ENCODE measurements around the gene HASPIN. TPM values are rescaled to one million over a fixed set of nuclear protein-coding genes. Genes with fewer than 3 reads are reported as not detected.

Gene HASPIN
- total RNA-seq (2021) (30.1 and 31.4 TPM in 2 replicates), Bru-seq, nascent RNA (percentile 82 among the genes with signal in this experiment), BruChase-seq, experiment 1, labeled RNA remaining after a 2-hour chase (percentile 96 among the genes with signal in this experiment), BruChase-seq, experiment 2, labeled RNA remaining after a 6-hour chase (percentile 77 among the genes with signal in this experiment)
- long read RNA-seq, transcript HASPIN-201 (1 exons, 2,797 nt) = major isoform, 13 of 14 reads
- long read RNA-seq, partial matches to known transcripts = 0 of 14 reads
- long read RNA-seq, other reads (novel, unspliced or antisense) = 1 of 14 reads

DNA sequence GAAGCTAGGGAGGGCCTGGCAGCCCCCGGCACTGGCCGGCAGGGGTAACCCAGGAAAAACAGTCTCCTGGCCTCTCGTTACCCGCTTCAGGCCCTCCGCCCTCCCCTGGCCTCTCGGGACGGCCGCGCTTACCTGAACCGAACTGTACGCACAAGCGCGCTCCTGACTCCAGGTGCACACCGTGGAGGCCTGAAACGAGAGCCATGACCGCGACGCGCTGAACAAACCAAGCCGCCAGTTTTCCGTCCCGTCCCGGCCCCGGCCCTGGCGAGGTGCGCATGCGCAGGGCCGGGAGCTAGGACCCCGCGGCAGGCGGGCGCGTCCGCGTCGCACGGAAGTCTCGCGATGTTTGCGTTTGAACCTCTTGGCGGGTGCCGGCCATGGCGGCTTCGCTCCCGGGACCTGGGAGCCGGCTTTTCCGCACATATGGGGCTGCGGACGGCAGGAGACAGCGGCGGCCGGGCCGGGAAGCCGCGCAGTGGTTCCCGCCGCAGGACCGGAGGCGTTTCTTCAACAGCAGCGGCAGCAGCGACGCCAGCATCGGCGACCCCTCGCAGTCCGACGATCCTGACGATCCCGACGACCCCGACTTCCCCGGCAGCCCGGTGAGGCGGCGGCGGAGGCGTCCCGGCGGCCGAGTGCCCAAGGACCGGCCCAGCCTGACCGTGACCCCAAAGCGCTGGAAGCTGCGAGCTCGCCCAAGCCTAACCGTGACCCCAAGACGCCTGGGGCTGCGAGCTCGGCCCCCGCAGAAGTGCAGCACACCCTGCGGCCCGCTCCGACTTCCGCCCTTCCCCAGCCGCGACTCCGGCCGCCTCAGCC lies at the start of gene HASPIN:
Gene HASPIN, plus strand, starts transcription at position 348 of the 822 bp plus-strand sequence. Its CDS starts 33 bp downstream, at position 381.
- TF ChIP-seq EZH2 (IDR thresholded peaks at IDR 0.05; ENCODE audit: borderline replicate concordance, low read depth, low read length, poor library complexity, severe bottlenecking) = no peak
- TF ChIP-seq, protein P1, sequence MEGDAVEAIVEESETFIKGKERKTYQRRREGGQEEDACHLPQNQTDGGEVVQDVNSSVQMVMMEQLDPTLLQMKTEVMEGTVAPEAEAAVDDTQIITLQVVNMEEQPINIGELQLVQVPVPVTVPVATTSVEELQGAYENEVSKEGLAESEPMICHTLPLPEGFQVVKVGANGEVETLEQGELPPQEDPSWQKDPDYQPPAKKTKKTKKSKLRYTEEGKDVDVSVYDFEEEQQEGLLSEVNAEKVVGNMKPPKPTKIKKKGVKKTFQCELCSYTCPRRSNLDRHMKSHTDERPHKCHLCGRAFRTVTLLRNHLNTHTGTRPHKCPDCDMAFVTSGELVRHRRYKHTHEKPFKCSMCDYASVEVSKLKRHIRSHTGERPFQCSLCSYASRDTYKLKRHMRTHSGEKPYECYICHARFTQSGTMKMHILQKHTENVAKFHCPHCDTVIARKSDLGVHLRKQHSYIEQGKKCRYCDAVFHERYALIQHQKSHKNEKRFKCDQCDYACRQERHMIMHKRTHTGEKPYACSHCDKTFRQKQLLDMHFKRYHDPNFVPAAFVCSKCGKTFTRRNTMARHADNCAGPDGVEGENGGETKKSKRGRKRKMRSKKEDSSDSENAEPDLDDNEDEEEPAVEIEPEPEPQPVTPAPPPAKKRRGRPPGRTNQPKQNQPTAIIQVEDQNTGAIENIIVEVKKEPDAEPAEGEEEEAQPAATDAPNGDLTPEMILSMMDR (conservative IDR thresholded peaks at IDR 0.05; ENCODE audit: low read depth, low read length) = no peak
- Histone ChIP-seq H3K4me3 (ENCODE audit: low read depth, low read length, poor library complexity, severe bottlenecking) (peak within 1 kb of the TSS; percentile 98), H3K4me1 (ENCODE audit: insufficient read depth, low read length, poor library complexity, severe bottlenecking) (no peaks in the 10 kb centered on the region), H3K36me3 (ENCODE audit: insufficient read depth, low read length, poor library complexity, severe bottlenecking) (peaks cover 41% of the 10 kb centered on the region), H3K27me3 (replicated peaks; ENCODE audit: insufficient read depth, low read depth, low read length, poor library complexity) (no peaks in the 10 kb centered on the region), H3K27ac (ENCODE audit: low read depth, low read length, poor library complexity, severe bottlenecking) (peak within 1 kb of the TSS; percentile 90), H3K9me3 (ENCODE audit: low read depth, low read length, poor library complexity, severe bottlenecking) (no peaks in the 10 kb centered on the region)
- ChIA-PET POLR2A (ENCODE audit: low non-redundant PET) (no interaction called here), CTCF (interaction anchor here (1.3 kb wide), 1 partner anchor 11 kb away, joined by 3 read pairs; no protein-coding TSS in a partner anchor)
- no TSS peak for BruUV-seq (replicated peaks)
- intact Hi-C loops (cut with micrococcal nuclease; ENCODE audit: unreplicated experiment) = no loop called here
- peak; percentile 96 for DNase-seq (ENCODE audit: low spot score)

DNA sequence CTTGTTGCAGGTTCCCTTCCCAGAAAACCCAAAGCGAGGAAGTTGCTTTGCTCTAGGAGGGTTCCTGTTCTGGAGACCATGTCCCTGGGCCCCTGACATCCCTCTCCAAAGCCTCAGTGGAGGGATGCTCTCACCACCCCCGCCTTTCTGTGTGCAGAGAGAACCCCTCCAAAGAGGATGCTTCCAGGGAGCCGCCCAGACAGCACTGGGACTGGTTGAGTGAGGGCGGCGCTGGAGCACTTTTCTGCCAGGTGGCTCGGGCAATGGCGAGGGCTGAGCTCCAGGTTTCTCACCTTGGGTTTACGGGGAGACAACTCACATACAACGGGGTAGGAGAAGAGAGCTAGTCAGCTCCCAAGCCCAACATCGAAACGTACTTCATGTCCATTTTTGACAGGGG lies 47.8 kb upstream of the HASPIN start:
- no peak for TF ChIP-seq EZH2 (IDR thresholded peaks at IDR 0.05; ENCODE audit: borderline replicate concordance, low read depth, low read length, poor library complexity, severe bottlenecking)
- TF ChIP-seq, protein P1 (conservative IDR thresholded peaks at IDR 0.05; ENCODE audit: low read depth, low read length) = no peak
- POLR2A ChIA-PET (ENCODE audit: low non-redundant PET) = no interaction called here
- H3K27me3 ChIP-seq (replicated peaks; ENCODE audit: insufficient read depth, low read depth, low read length, poor library complexity) = peaks cover 7% of the 10 kb centered on the region
- H3K4me1 ChIP-seq (ENCODE audit: insufficient read depth, low read length, poor library complexity, severe bottlenecking) = no peaks in the 10 kb centered on the region
- no peaks in the 10 kb centered on the region for H3K9me3 ChIP-seq (ENCODE audit: low read depth, low read length, poor library complexity, severe bottlenecking)
- H3K27ac ChIP-seq (ENCODE audit: low read depth, low read length, poor library complexity, severe bottlenecking) = no peak overlapping the region
- H3K36me3 ChIP-seq (ENCODE audit: insufficient read depth, low read length, poor library complexity, severe bottlenecking) = no peaks in the 10 kb centered on the region
- no peak overlapping the region for H3K4me3 ChIP-seq (ENCODE audit: low read depth, low read length, poor library complexity, severe bottlenecking)
- DNase-seq (ENCODE audit: low spot score) = no peak
- CTCF ChIA-PET = no interaction called here
- no TSS peak for BruUV-seq (replicated peaks)
- intact Hi-C loops (cut with micrococcal nuclease; ENCODE audit: unreplicated experiment) = no loop called here

DNA sequence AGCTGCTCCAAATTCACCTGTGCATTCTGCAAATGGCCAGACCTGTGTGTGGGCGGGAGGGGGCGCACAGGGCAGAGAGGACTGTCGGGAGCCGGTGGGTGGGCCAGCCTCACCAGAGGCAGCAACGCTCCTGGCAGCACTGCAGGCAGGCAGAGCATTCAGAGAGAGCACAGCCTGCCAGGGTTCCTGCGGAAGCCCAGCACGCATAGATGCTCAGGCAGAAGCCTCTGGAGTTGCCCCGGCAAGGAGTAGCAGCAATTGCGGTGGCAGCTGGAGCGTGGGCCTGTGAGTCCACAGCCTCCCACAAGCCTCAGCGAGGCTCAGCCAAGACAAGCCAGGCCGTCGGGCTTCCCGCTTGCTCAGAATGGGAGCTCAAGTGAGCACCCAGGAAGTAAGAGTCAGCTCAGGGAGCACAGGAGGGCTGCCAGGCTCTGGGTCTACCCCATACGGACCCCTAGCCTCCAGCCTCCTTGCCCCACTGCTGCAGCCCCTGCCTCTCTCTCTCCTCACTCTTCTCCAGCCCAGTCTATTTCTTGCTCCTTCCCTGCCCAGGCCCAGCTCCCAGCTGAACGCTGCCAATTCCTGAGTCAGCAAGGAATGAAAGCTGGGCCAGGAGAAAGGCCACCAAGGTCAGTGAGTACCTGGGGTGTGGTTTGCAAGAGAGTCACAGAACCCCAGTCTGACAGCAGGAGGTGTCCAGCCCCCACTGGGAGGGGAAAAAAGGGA lies 45.4 kb upstream of the HASPIN start:
- intact Hi-C loops (cut with micrococcal nuclease; ENCODE audit: unreplicated experiment) = no loop called here
- Histone ChIP-seq H3K4me3 (ENCODE audit: low read depth, low read length, poor library complexity, severe bottlenecking) (no peak overlapping the region), H3K4me1 (ENCODE audit: insufficient read depth, low read length, poor library complexity, severe bottlenecking) (no peaks in the 10 kb centered on the region), H3K36me3 (ENCODE audit: insufficient read depth, low read length, poor library complexity, severe bottlenecking) (no peaks in the 10 kb centered on the region), H3K27me3 (replicated peaks; ENCODE audit: insufficient read depth, low read depth, low read length, poor library complexity) (peaks cover 7% of the 10 kb centered on the region), H3K9me3 (ENCODE audit: low read depth, low read length, poor library complexity, severe bottlenecking) (no peaks in the 10 kb centered on the region), H3K27ac (ENCODE audit: low read depth, low read length, poor library complexity, severe bottlenecking) (no peak overlapping the region)
- no peak for TF ChIP-seq EZH2 (IDR thresholded peaks at IDR 0.05; ENCODE audit: borderline replicate concordance, low read depth, low read length, poor library complexity, severe bottlenecking)
- TF ChIP-seq, protein P1 (conservative IDR thresholded peaks at IDR 0.05; ENCODE audit: low read depth, low read length) = no peak
- DNase-seq (ENCODE audit: low spot score) = no peak
- POLR2A ChIA-PET (ENCODE audit: low non-redundant PET) = no interaction called here
- CTCF ChIA-PET = no interaction called here
- no TSS peak for BruUV-seq (replicated peaks)

Measured in A673 (cell line).